OCI-LY1 (cell line): ENCODE results near the gene PDGFD.

Source experiments
- H2AFZ ChIP-seq: fragments of 200-600 bp; sonication (generic), shearing (Covaris generic); 2 replicates; pipeline ENCODE4 v1.6.0; 2014; ENCODE audit warnings: antibody characterized with exemption, mild to moderate bottlenecking, low read length
- H3F3A ChIP-seq: fragments of 200-600 bp; sonication (generic), shearing (Covaris generic); 2 replicates; pipeline ENCODE4 v1.6.0; 2014; ENCODE audit warnings: mild to moderate bottlenecking, antibody characterized with exemption, low read length, moderate library complexity; ENCODE audit not compliant: insufficient read depth
- H3K27ac ChIP-seq: fragments of 200-600 bp; sonication (generic); 2 replicates; pipeline ENCODE4 v1.5.1; 2014; ENCODE audit warnings: low read length, mixed run types, mild to moderate bottlenecking, low read depth; ENCODE audit not compliant: poor library complexity, severe bottlenecking
- H3K27me3 ChIP-seq: fragments of 200-600 bp; sonication (generic); 2 replicates; pipeline ENCODE4 v1.6.0; 2014; ENCODE audit warnings: antibody characterized with exemption, mild to moderate bottlenecking, low read length, moderate library complexity; ENCODE audit not compliant: insufficient read depth
- H3K36me3 ChIP-seq: fragments of 200-600 bp; sonication (generic); 2 replicates; pipeline ENCODE4 v1.6.1; 2014; ENCODE audit warnings: mild to moderate bottlenecking, antibody characterized with exemption, low read length, moderate library complexity, mixed read lengths; ENCODE audit not compliant: insufficient read depth
- H3K4me1 ChIP-seq: fragments of 200-600 bp; sonication (generic); 2 replicates; pipeline ENCODE4 v1.5.1; 2014; ENCODE audit warnings: mild to moderate bottlenecking, low read length, moderate library complexity; ENCODE audit not compliant: insufficient read depth, severe bottlenecking
- H3K4me2 ChIP-seq: fragments of 200-600 bp; sonication (generic), shearing (Covaris generic); 2 replicates; pipeline ENCODE4 v1.6.1; 2014; ENCODE audit warnings: low read length
- H3K4me3 ChIP-seq: fragments of 200-600 bp; sonication (generic); 2 replicates; pipeline ENCODE4 v1.5.1; 2014; ENCODE audit warnings: low read length, low read depth, mild to moderate bottlenecking, mixed read lengths; ENCODE audit not compliant: poor library complexity, severe bottlenecking
- H3K79me2 ChIP-seq: fragments of 200-600 bp; shearing (Covaris generic); 2 replicates; pipeline ENCODE4 v1.6.1; 2016; ENCODE audit warnings: mixed run types, low read length, mixed read lengths; ENCODE audit not compliant: insufficient read depth
- H3K9ac ChIP-seq: fragments of 200-600 bp; sonication (generic), shearing (Covaris generic); 2 replicates; pipeline ENCODE4 v1.6.1; 2014; ENCODE audit warnings: mild to moderate bottlenecking, low read length, mixed read lengths
- H3K9me2 ChIP-seq: fragments of 200-600 bp; sonication (generic), shearing (Covaris generic); 2 replicates; pipeline ENCODE4 v1.6.1; 2014; ENCODE audit warnings: low read depth, mild to moderate bottlenecking, low read length, mixed read lengths
- H3K9me3 ChIP-seq: fragments of 200-600 bp; shearing (Covaris generic); 2 replicates; pipeline ENCODE4 v1.6.1; 2014; ENCODE audit warnings: low read length, mixed read lengths
- H4K20me1 ChIP-seq: fragments of 200-600 bp; sonication (generic), shearing (Covaris generic); 2 replicates; pipeline ENCODE4 v1.6.0; 2016; ENCODE audit warnings: mild to moderate bottlenecking, low read length; ENCODE audit not compliant: insufficient read depth
- CTCF ChIP-seq: fragments of 200-600 bp; sonication (generic), shearing (Covaris generic); IDR thresholded peaks from 2 replicates; pipeline ENCODE4 v1.5.1; 2017; ENCODE audit warnings: mild to moderate bottlenecking, antibody characterized with exemption, low read length, moderate library complexity, mixed read lengths
- EZH2 ChIP-seq: fragments of 200-600 bp; sonication (generic), shearing (Covaris generic); IDR thresholded peaks from 2 replicates; pipeline ENCODE4 v1.8.0; 2017; ENCODE audit warnings: borderline replicate concordance, mixed run types, mild to moderate bottlenecking, antibody characterized with exemption, low read length, moderate library complexity, mixed read lengths

The PDGFD gene

DNA sequence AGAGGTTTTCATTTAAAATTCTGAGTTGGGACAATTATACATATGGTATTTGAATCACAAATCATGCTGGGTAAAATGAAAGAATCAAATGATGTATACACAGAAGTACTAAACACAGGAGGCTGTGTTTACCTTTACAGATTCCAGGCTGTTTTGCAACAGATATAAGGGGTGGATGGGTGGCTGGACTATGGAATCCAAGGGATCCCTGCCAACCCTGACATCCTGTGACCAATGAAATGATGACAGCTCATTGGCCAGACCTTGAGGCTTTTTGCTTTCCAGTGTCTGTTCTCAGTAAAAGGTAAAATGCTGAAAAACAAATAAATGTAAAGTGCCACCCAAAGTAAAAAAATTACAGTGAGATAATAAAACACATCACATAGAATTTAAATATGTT, 130.8 kb downstream of the PDGFD start:
- Histone ChIP-seq H3K9me3 (no peaks in the 10 kb centered on the region), H3K4me3 (no peak overlapping the region), H3K4me2 (no peak overlapping the region), H3K27me3 (no peaks in the 10 kb centered on the region), H3K9me2 (no peaks in the 10 kb centered on the region), H3F3A (no peaks in the 10 kb centered on the region), H3K27ac (no peak overlapping the region), H3K36me3 (no peaks in the 10 kb centered on the region), H3K4me1 (peaks cover 6% of the 10 kb centered on the region), H4K20me1 (no peaks in the 10 kb centered on the region), H2AFZ (no peak overlapping the region), H3K9ac (no peak overlapping the region), H3K79me2 (no peaks in the 10 kb centered on the region)
- TF ChIP-seq CTCF (no peak), EZH2 (no peak)

GRCh38 chr11:104028476-104029263, 135.3 kb downstream of the PDGFD start:
- Histone ChIP-seq H3K79me2 (no peaks in the 10 kb centered on the region), H2AFZ (no peak overlapping the region), H3K4me2 (no peak overlapping the region)

DNA sequence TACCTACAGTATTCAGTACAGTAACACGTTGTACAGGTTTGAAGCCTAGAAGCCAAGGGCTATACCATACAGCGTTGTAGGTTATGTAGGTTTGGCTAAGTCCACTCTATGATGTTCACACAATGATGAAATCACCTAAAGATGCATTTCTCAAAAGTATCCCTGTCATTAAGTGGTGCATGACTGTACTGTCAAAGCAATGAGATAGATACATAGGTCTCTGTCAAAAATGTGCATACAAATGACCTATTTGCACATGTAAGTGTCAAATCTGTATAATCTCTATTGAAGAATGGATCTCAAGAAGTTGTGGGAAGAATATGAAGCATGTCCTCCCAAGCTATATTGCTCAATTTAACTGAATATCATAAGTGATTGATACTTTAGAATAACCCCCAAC, 139.4 kb downstream of the PDGFD start:
- Histone ChIP-seq H3K79me2 (no peaks in the 10 kb centered on the region), H3K4me3 (no peak overlapping the region), H3K4me1 (no peaks in the 10 kb centered on the region), H4K20me1 (no peaks in the 10 kb centered on the region), H3K36me3 (no peaks in the 10 kb centered on the region), H3K9me2 (no peaks in the 10 kb centered on the region), H3F3A (no peaks in the 10 kb centered on the region), H3K9me3 (no peaks in the 10 kb centered on the region), H3K9ac (no peak overlapping the region), H2AFZ (no peak overlapping the region), H3K27ac (no peak overlapping the region), H3K4me2 (no peak overlapping the region), H3K27me3 (no peaks in the 10 kb centered on the region)
- TF ChIP-seq CTCF (no peak), EZH2 (no peak)

More at GRCh38 chr11:104028476-104029263, 135.3 kb downstream of the PDGFD start:
- no peaks in the 10 kb centered on the region for H3K36me3 ChIP-seq
- H3K9me2 ChIP-seq, result no peaks in the 10 kb centered on the region
- H3K9ac ChIP-seq, result no peak overlapping the region
- no peaks in the 10 kb centered on the region for H3K9me3 ChIP-seq
- no peaks in the 10 kb centered on the region for H4K20me1 ChIP-seq
- no peaks in the 10 kb centered on the region for H3K27me3 ChIP-seq
- peaks cover 1% of the 10 kb centered on the region for H3K4me1 ChIP-seq
- TF ChIP-seq CTCF (no peak), EZH2 (no peak)
- no peaks in the 10 kb centered on the region for H3F3A ChIP-seq
- H3K27ac ChIP-seq, result no peak overlapping the region
- no peak overlapping the region for H3K4me3 ChIP-seq
